CD4-positive, alpha-beta memory T cell (primary cell): ENCODE data around the gene GPC6. TPM values are rescaled to one million over a fixed set of nuclear protein-coding genes. Genes with fewer than 3 reads are reported as not detected.

Experiments used
- CTCF ChIA-PET: fragments of 350-600 bp; sonication (Branson Sonifier 250); formaldehyde crosslinking; loops from one replicate; lab custom pipeline; 2021; ENCODE audit warnings: inconsistent platforms; ENCODE audit not compliant: partially characterized antibody; lab: Charles Lee
- POLR2A ChIA-PET: fragments of 350-600 bp; sonication (Branson Sonifier 250); formaldehyde crosslinking; loops from one replicate; lab custom pipeline; 2021; ENCODE audit not compliant: partially characterized antibody; lab: Charles Lee
- DNase-seq, 5 donors: peaks; one replicate each; pipeline versions ENCODE4 v3.0.0 to v3.0.0-alpha.2; 2020 to 2022; ENCODE audit warnings: mixed read lengths in 1 of 5
- H3K27ac ChIP-seq: one replicate; pipeline ENCODE4 v1.7.0; 2013; ENCODE audit warnings: low read depth, low read length
- H3K27me3 ChIP-seq: 2 replicates; pipeline ENCODE4 v1.7.0; 2013; ENCODE audit warnings: mild to moderate bottlenecking, low read length, moderate library complexity; ENCODE audit not compliant: insufficient read depth
- H3K36me3 ChIP-seq: 2 replicates; pipeline ENCODE4 v1.7.0; 2013; ENCODE audit warnings: mild to moderate bottlenecking, low read length, moderate library complexity; ENCODE audit not compliant: insufficient read depth
- H3K4me1 ChIP-seq: 2 replicates; pipeline ENCODE4 v1.7.0; 2013; ENCODE audit warnings: mild to moderate bottlenecking, low read length, moderate library complexity; ENCODE audit not compliant: insufficient read depth
- H3K4me3 ChIP-seq, 2 donors: one replicate each; pipeline ENCODE4 v1.7.0; 2013; ENCODE audit warnings: low read length in 2 of 2, mild to moderate bottlenecking in 1 of 2
- H3K9me3 ChIP-seq, 2 donors: one replicate each; pipeline ENCODE4 v1.7.0; 2013; ENCODE audit warnings: low read length in 2 of 2, control low read depth in 1 of 2; ENCODE audit not compliant: control insufficient read depth in 1 of 2
- H3K27ac Mint-ChIP-seq, 7 donors: one replicate each; pipeline ENCODE4 v1.8.0; 2020 to 2021; ENCODE audit warnings: mixed read lengths in 7 of 7, mild to moderate bottlenecking in 6 of 7, inconsistent platforms in 3 of 7, moderate library complexity in 3 of 7
- H3K27me3 Mint-ChIP-seq, 2 donors: one replicate each; pipeline ENCODE4 v1.8.0; 2020 to 2021; ENCODE audit warnings: mixed read lengths in 2 of 2
- H3K36me3 Mint-ChIP-seq, 2 donors: one replicate each; pipeline ENCODE4 v1.8.0; 2020 to 2021; ENCODE audit warnings: mixed read lengths in 2 of 2, inconsistent platforms in 1 of 2, mild to moderate bottlenecking in 1 of 2
- H3K4me1 Mint-ChIP-seq, 4 donors: one replicate each; pipeline ENCODE4 v1.8.0; 2020 to 2021; ENCODE audit warnings: mixed read lengths in 4 of 4, mild to moderate bottlenecking in 1 of 4
- H3K4me3 Mint-ChIP-seq, 8 donors: one replicate each; pipeline ENCODE4 v1.8.0; 2020 to 2021; ENCODE audit warnings: mixed read lengths in 8 of 8, mild to moderate bottlenecking in 7 of 8, moderate library complexity in 6 of 8, inconsistent platforms in 3 of 8
- H3K9me3 Mint-ChIP-seq, 8 donors: one replicate each; pipeline ENCODE4 v1.8.0; 2020 to 2021; ENCODE audit warnings: mixed read lengths in 8 of 8, mild to moderate bottlenecking in 5 of 8, inconsistent platforms in 3 of 8, moderate library complexity in 1 of 8
- intact Hi-C: fragments of 100-400 bp; cut with micrococcal nuclease; formaldehyde crosslinking; loops from one replicate; pipeline ENCODE4 v1.15.1; 2023
- polyA plus RNA-seq, 2 donors: library from polyadenylated mRNA; unstranded; fragments of 300-500 nt; fragmentation: Illumina TruSeq; gene quantifications; one replicate each; pipeline ENCODE4 v1.2.3, GENCODE V29; 2021
- total RNA-seq, 2 experiments: library from RNA; stranded (reverse); gene quantifications; one replicate each; pipeline ENCODE4 v1.2.3, GENCODE V29; 2021

Gene GPC6
- total and polyA plus RNA-seq, 4 experiments from 2014 or later = not detected

DNA sequence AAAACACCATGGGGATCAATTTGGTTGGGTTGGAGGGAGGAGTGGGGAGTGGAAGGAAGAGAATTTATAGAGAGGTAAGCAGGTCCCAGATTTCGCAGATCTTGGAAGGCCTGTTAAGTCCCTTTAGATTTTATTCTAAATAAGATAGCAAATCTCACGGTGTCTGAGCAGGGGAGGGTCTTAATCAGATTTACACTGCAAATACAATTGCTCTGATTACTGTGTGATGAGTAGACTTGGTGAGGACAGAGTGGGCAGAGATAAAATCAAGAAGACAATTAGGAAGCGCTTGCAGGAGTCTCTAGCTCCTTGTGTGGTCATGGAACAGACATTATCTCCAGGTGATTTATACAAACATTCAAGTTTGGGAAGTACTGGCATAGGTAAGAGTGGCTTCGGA is 126.0 kb downstream of the GPC6 start:
- Histone ChIP-seq H3K9me3 (no peaks in the 10 kb centered on the region), H3K27me3 (no peaks in the 10 kb centered on the region), H3K36me3 (no peaks in the 10 kb centered on the region), H3K4me1 (no peaks in the 10 kb centered on the region), H3K27ac (no peak overlapping the region), H3K4me3 (no peak overlapping the region)
- Mint-ChIP-seq H3K27me3 (no peaks in the 10 kb centered on the region), H3K9me3 (peaks cover 0 to 5% (median 0%) of the 10 kb centered on the region in 8 donors), H3K36me3 (no peaks in the 10 kb centered on the region), H3K27ac (no peak overlapping the region), H3K4me1 (no peaks in the 10 kb centered on the region), H3K4me3 (no peak overlapping the region)
- POLR2A ChIA-PET = no interaction called here
- intact Hi-C loops = no loop called here
- DNase-seq = no peak
- CTCF ChIA-PET = no interaction called here

GRCh38 chr13:93355094-93355493 is 128.5 kb downstream of the GPC6 start:
- intact Hi-C loops = no loop called here
- Mint-ChIP-seq H3K36me3 (no peaks in the 10 kb centered on the region), H3K4me1 (no peaks in the 10 kb centered on the region), H3K27me3 (no peaks in the 10 kb centered on the region), H3K27ac (no peak overlapping the region), H3K9me3 (peaks cover 0 to 3% (median 0%) of the 10 kb centered on the region in 8 donors), H3K4me3 (no peak overlapping the region)
- H3K27ac ChIP-seq = no peak overlapping the region
- H3K27me3 ChIP-seq = no peaks in the 10 kb centered on the region
- ChIA-PET CTCF (no interaction called here), POLR2A (no interaction called here)
- no peaks in the 10 kb centered on the region for H3K36me3 ChIP-seq
- no peaks in the 10 kb centered on the region for H3K4me1 ChIP-seq
- no peak for DNase-seq
- no peak overlapping the region for H3K4me3 ChIP-seq
- no peaks in the 10 kb centered on the region for H3K9me3 ChIP-seq

GRCh38 chr13:93356469-93356868 is 129.9 kb downstream of the GPC6 start:
- ChIA-PET POLR2A (no interaction called here), CTCF (no interaction called here)
- no peak for DNase-seq
- H3K36me3 ChIP-seq = no peaks in the 10 kb centered on the region
- H3K4me3 ChIP-seq = no peak overlapping the region
- Mint-ChIP-seq H3K9me3 (peaks cover 0 to 3% (median 0%) of the 10 kb centered on the region in 8 donors), H3K27ac (no peak overlapping the region), H3K36me3 (no peaks in the 10 kb centered on the region), H3K4me3 (no peak overlapping the region), H3K27me3 (no peaks in the 10 kb centered on the region), H3K4me1 (no peaks in the 10 kb centered on the region)
- no peaks in the 10 kb centered on the region for H3K4me1 ChIP-seq
- intact Hi-C loops = no loop called here
- H3K9me3 ChIP-seq = no peaks in the 10 kb centered on the region
- H3K27me3 ChIP-seq = no peaks in the 10 kb centered on the region
- no peak overlapping the region for H3K27ac ChIP-seq

GRCh38 chr13:93360021-93360420 is 133.4 kb downstream of the GPC6 start:
- Mint-ChIP-seq H3K27me3 (no peaks in the 10 kb centered on the region), H3K4me3 (no peak overlapping the region), H3K36me3 (no peaks in the 10 kb centered on the region), H3K4me1 (no peaks in the 10 kb centered on the region), H3K9me3 (peaks cover 0 to 4% (median 0%) of the 10 kb centered on the region in 8 donors), H3K27ac (no peak overlapping the region)
- ChIA-PET POLR2A (no interaction called here), CTCF (no interaction called here)
- no peaks in the 10 kb centered on the region for H3K4me1 ChIP-seq
- H3K27me3 ChIP-seq = no peaks in the 10 kb centered on the region
- no peaks in the 10 kb centered on the region for H3K9me3 ChIP-seq
- H3K4me3 ChIP-seq = no peak overlapping the region
- DNase-seq = no peak
- H3K27ac ChIP-seq = no peak overlapping the region
- no peaks in the 10 kb centered on the region for H3K36me3 ChIP-seq
- intact Hi-C loops = no loop called here

DNA sequence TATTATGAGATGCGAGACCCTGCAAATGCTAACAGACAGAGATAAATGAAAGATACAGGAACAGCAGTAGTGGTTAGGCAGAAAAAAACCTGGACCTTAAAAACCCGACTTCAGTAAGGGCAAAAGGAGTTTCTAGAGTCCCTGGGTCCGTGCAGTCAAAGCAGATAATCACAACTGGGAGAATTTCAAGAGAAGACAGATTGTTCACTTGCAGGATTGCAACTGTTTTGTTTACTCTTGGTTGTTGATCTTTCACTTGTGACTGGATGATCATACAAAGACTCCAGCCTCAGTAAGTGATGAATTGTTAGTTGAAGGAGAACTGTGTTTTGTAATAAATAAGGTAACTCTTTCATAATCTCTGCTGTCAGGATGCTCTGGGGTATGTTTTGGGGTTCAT is 135.1 kb downstream of the GPC6 start:
- CTCF ChIA-PET = no interaction called here
- POLR2A ChIA-PET = no interaction called here

DNA sequence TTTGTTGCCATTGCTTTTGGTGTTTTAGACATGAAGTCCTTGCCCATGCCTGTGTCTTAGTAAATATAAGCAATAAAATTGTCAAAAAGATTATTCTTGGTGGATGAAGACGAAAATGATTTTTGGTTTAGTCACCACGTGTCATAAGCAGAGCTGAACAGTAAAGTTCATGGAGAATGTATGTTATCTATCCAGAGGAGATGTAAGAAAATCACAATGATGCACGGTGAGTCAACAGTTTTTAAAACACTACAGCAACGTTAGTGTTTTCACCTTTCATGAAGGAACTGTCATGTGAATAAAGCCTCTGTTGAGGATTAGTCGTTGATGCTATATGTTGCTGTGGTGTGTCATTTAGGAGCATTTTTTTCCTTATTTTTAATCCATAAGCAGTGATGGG is 137.6 kb downstream of the GPC6 start:
- H3K9me3 Mint-ChIP-seq = peaks cover 0 to 4% (median under 1%) of the 10 kb centered on the region in 8 donors
- intact Hi-C loops = no loop called here
- H3K27me3 ChIP-seq = no peaks in the 10 kb centered on the region
- CTCF ChIA-PET = no interaction called here
- H3K27ac ChIP-seq = no peak overlapping the region
- no peak overlapping the region for H3K27ac Mint-ChIP-seq
- POLR2A ChIA-PET = interaction anchor here (0.6 kb wide), 1 partner anchor 25 kb away, joined by 3 read pairs; no protein-coding TSS in a partner anchor
- H3K4me1 Mint-ChIP-seq = no peaks in the 10 kb centered on the region
- H3K4me3 ChIP-seq = no peak overlapping the region
- DNase-seq = no peak
- H3K27me3 Mint-ChIP-seq = no peaks in the 10 kb centered on the region
- H3K4me1 ChIP-seq = no peaks in the 10 kb centered on the region
- no peak overlapping the region for H3K4me3 Mint-ChIP-seq
- H3K36me3 Mint-ChIP-seq = no peaks in the 10 kb centered on the region
- no peaks in the 10 kb centered on the region for H3K9me3 ChIP-seq
- no peaks in the 10 kb centered on the region for H3K36me3 ChIP-seq

More for the DNA sequence above, 135.1 kb downstream of the GPC6 start:
- no peak overlapping the region for H3K27ac Mint-ChIP-seq
- no peaks in the 10 kb centered on the region for H3K27me3 Mint-ChIP-seq
- intact Hi-C loops = no loop called here
- Histone ChIP-seq H3K36me3 (no peaks in the 10 kb centered on the region), H3K4me3 (no peak overlapping the region), H3K27ac (no peak overlapping the region), H3K4me1 (no peaks in the 10 kb centered on the region), H3K27me3 (no peaks in the 10 kb centered on the region), H3K9me3 (no peaks in the 10 kb centered on the region)
- no peak overlapping the region for H3K4me3 Mint-ChIP-seq
- H3K9me3 Mint-ChIP-seq = peaks cover 0 to 4% (median 0%) of the 10 kb centered on the region in 8 donors
- H3K4me1 Mint-ChIP-seq = no peaks in the 10 kb centered on the region
- DNase-seq = no peak
- H3K36me3 Mint-ChIP-seq = no peaks in the 10 kb centered on the region

GRCh38 chr13:93368296-93368695 is 141.7 kb downstream of the GPC6 start:
- ChIA-PET CTCF (no interaction called here), POLR2A (no interaction called here)
- H3K27me3 ChIP-seq = no peaks in the 10 kb centered on the region
- no peak overlapping the region for H3K27ac ChIP-seq
- H3K4me3 ChIP-seq = no peak overlapping the region
- H3K4me1 ChIP-seq = no peaks in the 10 kb centered on the region
- Mint-ChIP-seq H3K36me3 (no peaks in the 10 kb centered on the region), H3K4me3 (no peak overlapping the region), H3K27me3 (no peaks in the 10 kb centered on the region), H3K4me1 (no peaks in the 10 kb centered on the region), H3K27ac (no peak overlapping the region), H3K9me3 (peaks cover 0 to 4% (median under 1%) of the 10 kb centered on the region in 8 donors)
- H3K36me3 ChIP-seq = no peaks in the 10 kb centered on the region
- H3K9me3 ChIP-seq = no peaks in the 10 kb centered on the region
- intact Hi-C loops = no loop called here
- no peak for DNase-seq

DNA sequence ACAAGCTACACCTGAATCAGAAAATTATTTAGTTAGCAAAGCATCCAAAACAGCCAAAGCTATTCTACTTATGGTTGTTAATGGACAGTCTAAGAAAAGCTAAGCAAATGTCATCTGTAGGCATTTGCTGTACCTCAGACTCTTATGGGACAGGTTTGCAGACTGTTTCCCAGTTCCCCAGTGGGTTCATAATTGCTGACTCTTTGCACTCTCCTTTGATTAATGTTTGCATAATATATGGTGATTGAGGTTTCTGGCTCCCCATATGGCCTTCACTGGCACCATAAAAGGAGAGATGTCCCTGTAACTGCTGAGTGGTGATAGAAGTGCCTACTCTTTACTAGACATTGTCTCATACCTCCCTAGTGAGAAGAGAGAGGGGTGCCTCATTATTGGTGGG is 142.1 kb downstream of the GPC6 start:
- Histone ChIP-seq H3K27me3 (no peaks in the 10 kb centered on the region), H3K27ac (no peak overlapping the region), H3K4me3 (no peak overlapping the region), H3K4me1 (no peaks in the 10 kb centered on the region), H3K36me3 (no peaks in the 10 kb centered on the region), H3K9me3 (no peaks in the 10 kb centered on the region)
- Mint-ChIP-seq H3K9me3 (peaks cover 0 to 4% (median under 1%) of the 10 kb centered on the region in 8 donors), H3K27ac (no peak overlapping the region), H3K4me1 (no peaks in the 10 kb centered on the region), H3K4me3 (no peak overlapping the region), H3K36me3 (no peaks in the 10 kb centered on the region), H3K27me3 (no peaks in the 10 kb centered on the region)
- intact Hi-C loops = no loop called here
- no peak for DNase-seq
- POLR2A ChIA-PET = no interaction called here
- CTCF ChIA-PET = no interaction called here
